ENCODE data around the gene PAGE2B. TPM values are rescaled to one million over a fixed set of nuclear protein-coding genes. Genes with fewer than 3 reads are reported as not detected.

PAGE2B gene
- total and polyA plus RNA-seq, 9 of the 15 experiments (the other 6 are each of a cell fraction or from before 2014, with no cell fraction given), result 1.8 to 36.0 (median 16.5) TPM

GRCh38 chrX:55120761-55121358, 46.0 kb downstream of the PAGE2B start (continued):
- TF ChIP-seq, protein P1, sequence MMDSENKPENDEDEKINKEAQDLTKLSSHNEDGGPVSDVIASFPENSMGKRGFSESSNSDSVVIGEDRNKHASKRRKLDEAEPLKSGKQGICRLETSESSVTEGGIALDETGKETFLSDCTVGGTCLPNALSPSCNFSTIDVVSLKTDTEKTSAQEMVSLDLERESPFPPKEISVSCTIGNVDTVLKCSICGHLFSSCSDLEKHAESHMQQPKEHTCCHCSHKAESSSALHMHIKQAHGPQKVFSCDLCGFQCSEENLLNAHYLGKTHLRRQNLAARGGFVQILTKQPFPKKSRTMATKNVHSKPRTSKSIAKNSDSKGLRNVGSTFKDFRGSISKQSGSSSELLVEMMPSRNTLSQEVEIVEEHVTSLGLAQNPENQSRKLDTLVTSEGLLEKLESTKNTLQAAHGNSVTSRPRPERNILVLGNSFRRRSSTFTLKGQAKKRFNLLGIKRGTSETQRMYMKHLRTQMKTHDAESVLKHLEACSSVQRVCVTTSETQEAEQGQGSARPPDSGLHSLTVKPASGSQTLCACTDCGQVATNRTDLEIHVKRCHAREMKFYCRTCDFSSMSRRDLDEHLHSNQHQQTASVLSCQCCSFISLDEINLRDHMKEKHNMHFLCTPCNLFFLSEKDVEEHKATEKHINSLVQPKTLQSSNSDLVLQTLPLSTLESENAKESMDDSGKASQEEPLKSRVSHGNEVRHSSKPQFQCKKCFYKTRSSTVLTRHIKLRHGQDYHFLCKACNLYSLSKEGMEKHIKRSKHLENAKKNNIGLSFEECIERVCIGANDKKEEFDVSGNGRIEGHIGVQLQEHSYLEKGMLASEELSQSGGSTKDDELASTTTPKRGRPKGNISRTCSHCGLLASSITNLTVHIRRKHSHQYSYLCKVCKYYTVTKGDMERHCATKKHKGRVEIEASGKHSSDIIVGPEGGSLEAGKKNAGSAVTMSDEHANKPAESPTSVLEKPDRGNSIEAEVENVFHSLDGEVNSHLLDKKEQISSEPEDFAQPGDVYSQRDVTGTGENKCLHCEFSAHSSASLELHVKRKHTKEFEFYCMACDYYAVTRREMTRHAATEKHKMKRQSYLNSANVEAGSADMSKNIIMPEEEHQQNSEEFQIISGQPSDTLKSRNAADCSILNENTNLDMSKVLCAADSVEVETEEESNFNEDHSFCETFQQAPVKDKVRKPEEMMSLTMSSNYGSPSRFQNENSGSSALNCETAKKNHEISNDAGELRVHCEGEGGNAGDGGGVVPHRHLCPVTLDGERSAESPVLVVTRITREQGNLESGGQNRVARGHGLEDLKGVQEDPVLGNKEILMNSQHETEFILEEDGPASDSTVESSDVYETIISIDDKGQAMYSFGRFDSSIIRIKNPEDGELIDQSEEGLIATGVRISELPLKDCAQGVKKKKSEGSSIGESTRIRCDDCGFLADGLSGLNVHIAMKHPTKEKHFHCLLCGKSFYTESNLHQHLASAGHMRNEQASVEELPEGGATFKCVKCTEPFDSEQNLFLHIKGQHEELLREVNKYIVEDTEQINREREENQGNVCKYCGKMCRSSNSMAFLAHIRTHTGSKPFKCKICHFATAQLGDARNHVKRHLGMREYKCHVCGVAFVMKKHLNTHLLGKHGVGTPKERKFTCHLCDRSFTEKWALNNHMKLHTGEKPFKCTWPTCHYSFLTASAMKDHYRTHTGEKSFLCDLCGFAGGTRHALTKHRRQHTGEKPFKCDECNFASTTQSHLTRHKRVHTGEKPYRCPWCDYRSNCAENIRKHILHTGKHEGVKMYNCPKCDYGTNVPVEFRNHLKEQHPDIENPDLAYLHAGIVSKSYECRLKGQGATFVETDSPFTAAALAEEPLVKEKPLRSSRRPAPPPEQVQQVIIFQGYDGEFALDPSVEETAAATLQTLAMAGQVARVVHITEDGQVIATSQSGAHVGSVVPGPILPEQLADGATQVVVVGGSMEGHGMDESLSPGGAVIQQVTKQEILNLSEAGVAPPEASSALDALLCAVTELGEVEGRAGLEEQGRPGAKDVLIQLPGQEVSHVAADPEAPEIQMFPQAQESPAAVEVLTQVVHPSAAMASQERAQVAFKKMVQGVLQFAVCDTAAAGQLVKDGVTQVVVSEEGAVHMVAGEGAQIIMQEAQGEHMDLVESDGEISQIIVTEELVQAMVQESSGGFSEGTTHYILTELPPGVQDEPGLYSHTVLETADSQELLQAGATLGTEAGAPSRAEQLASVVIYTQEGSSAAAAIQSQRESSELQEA (IDR thresholded peaks at IDR 0.05; ENCODE audit: low read depth), result no peak
- TF ChIP-seq RBM15 (IDR thresholded peaks at IDR 0.05; ENCODE audit: insufficient read depth, low read length) (no peak), TRIM24 (IDR thresholded peaks at IDR 0.05) (peak; percentile 58 to 78; a peak in 3 of 4 replicates), ZNF695 (CRISPR knock-in tag; IDR thresholded peaks at IDR 0.05) (no peak), TAF9B (IDR thresholded peaks at IDR 0.05; ENCODE audit: partially characterized antibody) (no peak), KLF10 (CRISPR knock-in tag; IDR thresholded peaks at IDR 0.05) (no peak), MAZ (CRISPR knock-in tag; conservative IDR thresholded peaks at IDR 0.05 in 1 of 2, IDR thresholded peaks at IDR 0.05 in 1 of 2) (0 out of 4 replicates have a peak, but pooled peaks of 1 of the 2 experiments have one; percentile 39), UBTF (IDR thresholded peaks at IDR 0.05; ENCODE audit: borderline replicate concordance in 1 of 2, low read depth in 2 of 2, low read length in 2 of 2) (no peak)
- TF ChIP-seq, protein P2, sequence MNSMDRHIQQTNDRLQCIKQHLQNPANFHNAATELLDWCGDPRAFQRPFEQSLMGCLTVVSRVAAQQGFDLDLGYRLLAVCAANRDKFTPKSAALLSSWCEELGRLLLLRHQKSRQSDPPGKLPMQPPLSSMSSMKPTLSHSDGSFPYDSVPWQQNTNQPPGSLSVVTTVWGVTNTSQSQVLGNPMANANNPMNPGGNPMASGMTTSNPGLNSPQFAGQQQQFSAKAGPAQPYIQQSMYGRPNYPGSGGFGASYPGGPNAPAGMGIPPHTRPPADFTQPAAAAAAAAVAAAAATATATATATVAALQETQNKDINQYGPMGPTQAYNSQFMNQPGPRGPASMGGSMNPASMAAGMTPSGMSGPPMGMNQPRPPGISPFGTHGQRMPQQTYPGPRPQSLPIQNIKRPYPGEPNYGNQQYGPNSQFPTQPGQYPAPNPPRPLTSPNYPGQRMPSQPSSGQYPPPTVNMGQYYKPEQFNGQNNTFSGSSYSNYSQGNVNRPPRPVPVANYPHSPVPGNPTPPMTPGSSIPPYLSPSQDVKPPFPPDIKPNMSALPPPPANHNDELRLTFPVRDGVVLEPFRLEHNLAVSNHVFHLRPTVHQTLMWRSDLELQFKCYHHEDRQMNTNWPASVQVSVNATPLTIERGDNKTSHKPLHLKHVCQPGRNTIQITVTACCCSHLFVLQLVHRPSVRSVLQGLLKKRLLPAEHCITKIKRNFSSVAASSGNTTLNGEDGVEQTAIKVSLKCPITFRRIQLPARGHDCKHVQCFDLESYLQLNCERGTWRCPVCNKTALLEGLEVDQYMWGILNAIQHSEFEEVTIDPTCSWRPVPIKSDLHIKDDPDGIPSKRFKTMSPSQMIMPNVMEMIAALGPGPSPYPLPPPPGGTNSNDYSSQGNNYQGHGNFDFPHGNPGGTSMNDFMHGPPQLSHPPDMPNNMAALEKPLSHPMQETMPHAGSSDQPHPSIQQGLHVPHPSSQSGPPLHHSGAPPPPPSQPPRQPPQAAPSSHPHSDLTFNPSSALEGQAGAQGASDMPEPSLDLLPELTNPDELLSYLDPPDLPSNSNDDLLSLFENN (IDR thresholded peaks at IDR 0.05; ENCODE audit: low read depth in 2 of 2, low read length in 2 of 2), result peak in 1 of 2 experiments; percentile 68; a peak in 1 of 4 replicates
- TF ChIP-seq, protein P3, sequence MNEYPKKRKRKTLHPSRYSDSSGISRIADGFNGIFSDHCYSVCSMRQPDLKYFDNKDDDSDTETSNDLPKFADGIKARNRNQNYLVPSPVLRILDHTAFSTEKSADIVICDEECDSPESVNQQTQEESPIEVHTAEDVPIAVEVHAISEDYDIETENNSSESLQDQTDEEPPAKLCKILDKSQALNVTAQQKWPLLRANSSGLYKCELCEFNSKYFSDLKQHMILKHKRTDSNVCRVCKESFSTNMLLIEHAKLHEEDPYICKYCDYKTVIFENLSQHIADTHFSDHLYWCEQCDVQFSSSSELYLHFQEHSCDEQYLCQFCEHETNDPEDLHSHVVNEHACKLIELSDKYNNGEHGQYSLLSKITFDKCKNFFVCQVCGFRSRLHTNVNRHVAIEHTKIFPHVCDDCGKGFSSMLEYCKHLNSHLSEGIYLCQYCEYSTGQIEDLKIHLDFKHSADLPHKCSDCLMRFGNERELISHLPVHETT (CRISPR knock-in tag; conservative IDR thresholded peaks at IDR 0.05 in 1 of 2, IDR thresholded peaks at IDR 0.05 in 1 of 2), result peak in 1 of 2 experiments; percentile 50; a peak in 1 of 4 replicates
